Measurements from ENCODE around the gene PHF12.

GRCh38 chr17:28926366-28926765 is 25.0 kb downstream of the PHF12 start:
- TF ChIP-seq POLR2A (IDR thresholded peaks at IDR 0.05): no peak
- TF ChIP-seq CTCF (IDR thresholded peaks at IDR 0.05): no peak

Measured in Peyer's patch (tissue), 4 donors.